Stimulated activated naive CD4-positive, alpha-beta T cell treated with Interleukin-2 at 50 U/mL for 16 hours (primary cell): ENCODE measurements around the gene MAP1B.
"Not testable (repeated sequence)": the region's sequence is repeated elsewhere in the genome, so short reads cannot be mapped to it uniquely, and the experiment has no call there.

Experiments
- DNase-seq: peaks from one replicate; lab custom pipeline; 2025; lab: John Stamatoyannopoulos, UW

Gene MAP1B

GRCh38 chr5:72107131-72107900, at the start of gene MAP1B:
Gene MAP1B (plus strand): TSS chr5:72107475. CDS start chr5:72107532, 57 bp downstream.
- DNase-seq, result no peak

GRCh38 chr5:72057816-72058215, 49.5 kb upstream of the MAP1B start:
- DNase-seq, result no peak

GRCh38 chr5:72063219-72063819, 44.0 kb upstream of the MAP1B start:
- DNase-seq, result no peak

- no peak for DNase-seq
Measured at GRCh38 chr5:72064801-72065570, 42.3 kb upstream of the MAP1B start.

- DNase-seq, result no peak
Measured at GRCh38 chr5:72065751-72066255, 41.5 kb upstream of the MAP1B start.

GRCh38 chr5:72066705-72067107, 40.6 kb upstream of the MAP1B start:
- no peak for DNase-seq

GRCh38 chr5:72067682-72068470, 39.4 kb upstream of the MAP1B start:
- DNase-seq, result no peak

- no peak for DNase-seq
Measured at GRCh38 chr5:72070529-72070928, 36.7 kb upstream of the MAP1B start.

GRCh38 chr5:72071906-72072305, 35.4 kb upstream of the MAP1B start:
- DNase-seq, result no peak

GRCh38 chr5:72074251-72074650, 33.0 kb upstream of the MAP1B start:
- DNase-seq, result no peak

- no peak for DNase-seq
Measured at GRCh38 chr5:72075461-72075860, 31.8 kb upstream of the MAP1B start.

- DNase-seq, result no peak
Measured at GRCh38 chr5:72076621-72077300, 30.5 kb upstream of the MAP1B start.

- no peak for DNase-seq
Measured at GRCh38 chr5:72077390-72077789, 29.9 kb upstream of the MAP1B start.

- DNase-seq, result no peak
Measured at GRCh38 chr5:72079288-72079687, 28.0 kb upstream of the MAP1B start.

- DNase-seq, result no peak
Measured at GRCh38 chr5:72082048-72082447, 25.2 kb upstream of the MAP1B start.

GRCh38 chr5:72084876-72085275, 22.4 kb upstream of the MAP1B start:
- no peak for DNase-seq

GRCh38 chr5:72085319-72085718, 22.0 kb upstream of the MAP1B start:
- DNase-seq, result no peak

- DNase-seq, result not testable (repeated sequence)
Measured at GRCh38 chr5:72089713-72090112, 17.6 kb upstream of the MAP1B start.

GRCh38 chr5:72092074-72092473, 15.2 kb upstream of the MAP1B start:
- DNase-seq, result no peak

- no peak for DNase-seq
Measured at GRCh38 chr5:72093217-72093616, 14.1 kb upstream of the MAP1B start.

- no peak for DNase-seq
Measured at GRCh38 chr5:72093824-72094223, 13.5 kb upstream of the MAP1B start.
